Skeletal muscle tissue (tissue), 4 donors: ENCODE results near the gene ZNF771. TPM values are rescaled to one million over a fixed set of nuclear protein-coding genes. Genes with fewer than 3 reads are reported as not detected.

Experiments used
- H3K27ac ChIP-seq: one replicate; pipeline ENCODE4 v1.7.0; 2013; ENCODE audit warnings: mild to moderate bottlenecking, low read depth, low read length, inconsistent platforms
- H3K27me3 ChIP-seq, 3 donors: one replicate each; pipeline ENCODE4 v1.7.0; 2013; ENCODE audit warnings: low read length in 3 of 3; ENCODE audit not compliant: control insufficient read depth in 3 of 3, insufficient read depth in 3 of 3
- H3K36me3 ChIP-seq, 3 donors: one replicate each; pipeline ENCODE4 v1.7.0; 2013; ENCODE audit warnings: low read length in 3 of 3; ENCODE audit not compliant: control insufficient read depth in 3 of 3, insufficient read depth in 3 of 3
- H3K4me1 ChIP-seq, 3 donors: one replicate each; pipeline ENCODE4 v1.7.0; 2013; ENCODE audit warnings: low read length in 3 of 3, mild to moderate bottlenecking in 3 of 3; ENCODE audit not compliant: control insufficient read depth in 3 of 3, insufficient read depth in 3 of 3
- H3K4me3 ChIP-seq, 3 donors: one replicate each; pipeline ENCODE4 v1.7.0; 2013; ENCODE audit warnings: low read length in 3 of 3
- H3K9ac ChIP-seq, 3 donors: one replicate each; pipeline ENCODE4 v1.7.0; 2013; ENCODE audit warnings: low read length in 3 of 3, mild to moderate bottlenecking in 3 of 3, moderate library complexity in 2 of 3, low read depth in 1 of 3
- H3K9me3 ChIP-seq, 3 donors: one replicate each; pipeline ENCODE4 v1.7.0; 2013; ENCODE audit warnings: low read length in 3 of 3; ENCODE audit not compliant: control insufficient read depth in 3 of 3
- total RNA-seq: library from RNA; depleted of rRNA; stranded (reverse); fragments of >200 nt; gene quantifications from one replicate; pipeline ENCODE4 v1.2.3, GENCODE V29; 2014
- donor health status: Osteomylitis.

ZNF771 gene
- total RNA-seq, 1 donor from 2014 or later, result 5.2 TPM

- H3K9me3 ChIP-seq, result no peaks in the 10 kb centered on the region
- peaks cover 5 to 11% (median 9%) of the 10 kb centered on the region in 3 donors for H3K36me3 ChIP-seq
- no peaks in the 10 kb centered on the region for H3K27me3 ChIP-seq
- no peak overlapping the region for H3K9ac ChIP-seq
- H3K4me3 ChIP-seq, result no peak overlapping the region
- peaks cover 15 to 29% (median 22%) of the 10 kb centered on the region in 3 donors for H3K4me1 ChIP-seq
- H3K27ac ChIP-seq, result no peak overlapping the region
Observed at GRCh38 chr16:30397776-30398660, 9.4 kb upstream of the ZNF771 start.

- H3K4me1 ChIP-seq, result peaks cover 15 to 29% (median 22%) of the 10 kb centered on the region in 3 donors
- no peak overlapping the region for H3K4me3 ChIP-seq
- H3K9me3 ChIP-seq, result no peaks in the 10 kb centered on the region
- peak overlapping the region in 2 of 3 donors; percentile 16 to 86 for H3K9ac ChIP-seq
- no peak overlapping the region for H3K27ac ChIP-seq
- peaks cover 5 to 11% (median 9%) of the 10 kb centered on the region in 3 donors for H3K36me3 ChIP-seq
- H3K27me3 ChIP-seq, result no peaks in the 10 kb centered on the region
Observed at GRCh38 chr16:30398661-30399434, 8.6 kb upstream of the ZNF771 start.

GRCh38 chr16:30399435-30400186, 7.8 kb upstream of the ZNF771 start:
- Histone ChIP-seq H3K9ac (peak overlapping the region; percentile 85 to 92 (median 86)), H3K4me3 (peak overlapping the region; percentile 78 to 85 (median 79)), H3K9me3 (no peaks in the 10 kb centered on the region), H3K4me1 (peaks cover 15 to 22% (median 17%) of the 10 kb centered on the region in 3 donors), H3K27ac (peak overlapping the region; percentile 72), H3K36me3 (peaks cover 5 to 11% (median 9%) of the 10 kb centered on the region in 3 donors), H3K27me3 (no peaks in the 10 kb centered on the region)

GRCh38 chr16:30401768-30402425, 5.5 kb upstream of the ZNF771 start:
- H3K4me1 ChIP-seq, result peaks cover 7 to 17% (median 9%) of the 10 kb centered on the region in 3 donors
- H3K4me3 ChIP-seq, result no peak overlapping the region
- no peaks in the 10 kb centered on the region for H3K27me3 ChIP-seq
- H3K9ac ChIP-seq, result no peak overlapping the region
- H3K27ac ChIP-seq, result no peak overlapping the region
- peaks cover 5 to 11% (median 9%) of the 10 kb centered on the region in 3 donors for H3K36me3 ChIP-seq
- H3K9me3 ChIP-seq, result no peaks in the 10 kb centered on the region

- peak overlapping the region; percentile 85 for H3K27ac ChIP-seq
- no peaks in the 10 kb centered on the region for H3K27me3 ChIP-seq
- no peaks in the 10 kb centered on the region for H3K9me3 ChIP-seq
- peak overlapping the region; percentile 70 to 91 (median 75) for H3K9ac ChIP-seq
- H3K4me3 ChIP-seq, result peak overlapping the region; percentile 68 to 86 (median 74)
- H3K36me3 ChIP-seq, result peaks cover 4 to 7% (median 6%) of the 10 kb centered on the region in 3 donors
- peaks cover 15 to 24% (median 22%) of the 10 kb centered on the region in 3 donors for H3K4me1 ChIP-seq
Observed at GRCh38 chr16:30406795-30407101, 658 bp upstream of the ZNF771 start.

- no peaks in the 10 kb centered on the region for H3K27me3 ChIP-seq
- H3K9me3 ChIP-seq, result no peaks in the 10 kb centered on the region
- H3K4me1 ChIP-seq, result peaks cover 15 to 24% (median 22%) of the 10 kb centered on the region in 3 donors
- peak overlapping the region; percentile 85 for H3K27ac ChIP-seq
- H3K36me3 ChIP-seq, result peaks cover 11 to 13% (median 11%) of the 10 kb centered on the region in 3 donors
- peak overlapping the region; percentile 68 to 86 (median 74) for H3K4me3 ChIP-seq
- H3K9ac ChIP-seq, result peak overlapping the region; percentile 75 to 91 (median 76)
Observed at GRCh38 chr16:30407804-30408534, 563 bp downstream of the ZNF771 start.

- peaks cover 15 to 28% (median 24%) of the 10 kb centered on the region in 3 donors for H3K4me1 ChIP-seq
- H3K4me3 ChIP-seq, result peak overlapping the region in 1 of 3 donors; percentile 6
- peaks cover 13 to 20% (median 13%) of the 10 kb centered on the region in 3 donors for H3K36me3 ChIP-seq
- H3K27me3 ChIP-seq, result no peaks in the 10 kb centered on the region
- H3K9ac ChIP-seq, result peak overlapping the region in 1 of 3 donors; percentile 50
- peak overlapping the region; percentile 30 for H3K27ac ChIP-seq
- no peaks in the 10 kb centered on the region for H3K9me3 ChIP-seq
Observed at GRCh38 chr16:30409125-30410060, 2.0 kb downstream of the ZNF771 start.

- no peaks in the 10 kb centered on the region for H3K27me3 ChIP-seq
- H3K9ac ChIP-seq, result peak overlapping the region in 1 of 3 donors; percentile 33
- no peaks in the 10 kb centered on the region for H3K9me3 ChIP-seq
- H3K4me1 ChIP-seq, result peaks cover 16 to 29% (median 25%) of the 10 kb centered on the region in 3 donors
- H3K36me3 ChIP-seq, result peaks cover 13 to 20% (median 13%) of the 10 kb centered on the region in 3 donors
- no peak overlapping the region for H3K27ac ChIP-seq
- no peak overlapping the region for H3K4me3 ChIP-seq
Observed at GRCh38 chr16:30413112-30413806, 5.9 kb downstream of the ZNF771 start.
